Prostate gland (tissue), 2 donors: ENCODE measurements around the gene RANBP1. TPM values are rescaled to one million over a fixed set of nuclear protein-coding genes. Genes with fewer than 3 reads are reported as not detected.

Experiments
- DNase-seq: peaks from one replicate; pipeline ENCODE4 v3.0.0-alpha.2; 2019; ENCODE audit warnings: low spot score
- H3K27ac ChIP-seq, 2 donors: fragments of 200-600 bp; sonication (generic); 2 replicates each; pipeline ENCODE4 v1.5.1; 2017 to 2019
- H3K27me3 ChIP-seq: fragments of 200-600 bp; sonication (generic); replicated peaks from 2 replicates; pipeline ENCODE4 v1.5.1; 2019; ENCODE audit not compliant: insufficient read depth
- H3K36me3 ChIP-seq, 2 donors: fragments of 200-600 bp; sonication (generic); 1 replicate in 1 of 2; 2 replicates in 1 of 2; pipeline versions ENCODE4 v1.5.1 to v1.8.1; 2017 to 2019
- H3K4me1 ChIP-seq: fragments of 200-600 bp; sonication (generic); replicated peaks from 2 replicates; pipeline ENCODE4 v1.5.1; 2019
- H3K4me3 ChIP-seq, 2 donors: fragments of 200-600 bp; sonication (generic); 2 replicates each; pipeline ENCODE4 v1.5.1; 2017 to 2019
- H3K9me3 ChIP-seq: fragments of 200-600 bp; sonication (generic); 2 replicates; pipeline ENCODE4 v1.5.1; 2017
- CTCF ChIP-seq, 4 experiments: fragments of 200-600 bp in 2 of 4; fragments of 450-650 bp in 2 of 4; sonication (generic) in 2 of 4; IDR thresholded peaks; 1 replicate in 3 of 4; 2 replicates in 1 of 4; pipeline ENCODE4 v1.5.1; 2016 to 2019; ENCODE audit warnings: antibody characterized with exemption in 4 of 4, mild to moderate bottlenecking in 2 of 4, moderate library complexity in 2 of 4
- POLR2A ChIP-seq: fragments of 450-650 bp; IDR thresholded peaks from one replicate; pipeline ENCODE4 v1.6.1; 2016; ENCODE audit warnings: antibody characterized with exemption, mild to moderate bottlenecking
- POLR2AphosphoS5 ChIP-seq: sonication (generic); formaldehyde crosslinking; IDR thresholded peaks from one replicate; pipeline ENCODE4 v1.6.1; 2017; ENCODE audit warnings: antibody characterized with exemption
- WGBS: methylation state at CpG from one replicate; pipeline ENCODE4 v1.1.5; 2018; 5-methylcytosine and 5-hydroxymethylcytosine counted together
- intact Hi-C: fragments of 100-400 bp; cut with DNase I; formaldehyde crosslinking; loops from one replicate; pipeline ENCODE4 v1.14.2; 2022
- microRNA counts, 2 donors: library from miRNA; unstranded; fragments of <30 nt; microRNA quantifications; one replicate each; lab custom pipeline; 2016 to 2017
- microRNA-seq: library from miRNA; unstranded; fragments of <30 nt; microRNA quantifications from one replicate; pipeline ENCODE4, GENCODE V29; 2016
- small RNA-seq, 2 donors: library from RNA; depleted of rRNA; stranded (forward); fragments of <200 nt; gene quantifications; one replicate each; pipeline ENCODE3, GENCODE V24; 2016
- total RNA-seq, 2 donors: library from RNA; depleted of rRNA; stranded (reverse); fragments of >200 nt; gene quantifications; one replicate each; pipeline ENCODE4 v1.1.0, GENCODE V29; 2016

RANBP1 gene
- total RNA-seq, 2 donors from 2014 or later: 108 to 204 TPM

- Histone ChIP-seq H3K27ac (no peak overlapping the region), H3K4me3 (no peak overlapping the region), H3K36me3 (no peaks in the 10 kb centered on the region), H3K9me3 (no peaks in the 10 kb centered on the region), H3K27me3 (no peaks in the 10 kb centered on the region), H3K4me1 (no peaks in the 10 kb centered on the region)
- TF ChIP-seq POLR2A (no peak), POLR2AphosphoS5 (no peak), CTCF (IDR thresholded peaks at IDR 0.05) (no peak)
- WGBS: 80% methylated on average over 19 of the region's 19 CpGs
- intact Hi-C loops: no loop called here
- DNase-seq: no peak
These were observed 59.1 kb downstream of the RANBP1 start for GRCh38 chr22:20174785-20175596.

GRCh38 chr22:20175597-20175900 is 59.6 kb downstream of the RANBP1 start:
- H3K9me3 ChIP-seq: no peaks in the 10 kb centered on the region
- H3K4me1 ChIP-seq: no peaks in the 10 kb centered on the region
- H3K27ac ChIP-seq: no peak overlapping the region
- no peak for DNase-seq
- H3K36me3 ChIP-seq: no peaks in the 10 kb centered on the region
- H3K4me3 ChIP-seq: no peak overlapping the region
- intact Hi-C loops: no loop called here
- no peak for TF ChIP-seq POLR2A
- no peak for TF ChIP-seq POLR2AphosphoS5
- TF ChIP-seq CTCF (IDR thresholded peaks at IDR 0.05): no peak
- 62% methylated on average over 12 of the region's 12 CpGs for whole genome bisulfite sequencing
- no peaks in the 10 kb centered on the region for H3K27me3 ChIP-seq

DNA sequence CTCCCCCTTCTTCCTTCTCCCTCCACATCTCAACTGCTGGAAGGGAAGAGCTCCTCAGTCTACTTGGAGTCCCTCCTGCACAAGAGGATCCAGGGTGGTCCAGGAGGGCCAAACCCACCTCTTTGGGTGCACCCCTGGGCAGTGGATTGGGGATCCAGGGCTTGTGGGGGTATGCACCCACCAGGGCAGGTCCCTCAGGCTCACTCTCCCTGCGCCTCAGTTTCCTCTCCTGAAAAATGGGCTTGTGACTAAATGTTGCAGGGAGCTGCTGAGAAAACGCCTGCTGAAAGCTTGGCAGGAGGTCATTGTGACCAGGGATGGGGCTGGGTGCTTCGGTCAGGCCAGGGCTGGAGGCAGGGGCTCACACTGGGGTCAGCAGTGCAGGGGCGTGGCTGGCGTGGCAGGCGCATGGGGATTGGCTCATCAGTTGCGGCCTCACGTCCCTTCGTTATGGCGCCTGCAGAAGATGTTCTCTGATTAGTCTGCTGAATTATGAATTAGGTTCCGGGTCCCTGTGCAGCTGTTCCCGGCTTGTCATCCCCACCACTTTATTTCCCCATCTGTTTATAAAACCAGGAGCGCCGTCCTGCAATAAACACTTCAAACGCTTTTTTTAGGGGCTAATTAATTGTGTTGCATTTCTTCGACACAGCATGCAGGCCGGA is 60.6 kb downstream of the RANBP1 start:
- Histone ChIP-seq H3K4me3 (no peak overlapping the region), H3K27ac (no peak overlapping the region), H3K4me1 (no peaks in the 10 kb centered on the region), H3K36me3 (no peaks in the 10 kb centered on the region), H3K27me3 (no peaks in the 10 kb centered on the region), H3K9me3 (no peaks in the 10 kb centered on the region)
- no peak for DNase-seq
- WGBS: 66% methylated on average over 17 of the region's 17 CpGs
- intact Hi-C loops: no loop called here
- TF ChIP-seq POLR2AphosphoS5 (no peak), POLR2A (no peak), CTCF (IDR thresholded peaks at IDR 0.05) (no peak)

MicroRNA genes within 50 kb of the gene (microRNA counts, 767-probe panel; counts per million panel counts)
- microRNA hsa-miR-1306-3p (lab: Ali Mortazavi, UCI): 0 to 431 counts per million in 2 donors

Small RNA genes lying within 50 kb of the gene (microRNA-seq; reads per million reads assigned to microRNA genes)
- gene MIR6816: 0.34 reads per million

Small RNA genes lying within 50 kb of the gene (small RNA-seq; reads per million reads assigned to genes)
- gene MIR6816 (0 to 0.09 reads per million in 2 donors), gene RF00017 (0 reads per million in 2 donors), gene RF00599 (0 reads per million in 2 donors)

Other genes starting within 250 kb of the RANBP1 start
- 100 to 1,000 TPM; 456 to 513 TPM for gene COMT, start 174.3 kb upstream of the RANBP1 start, total RNA-seq
- gene TXNRD2, start 174.3 kb upstream of the RANBP1 start, total RNA-seq: 10 to 100 TPM; 62.1 to 84.5 TPM
- gene ARVCF, start 99.3 kb upstream of the RANBP1 start, total RNA-seq: 10 to 100 TPM; 39.6 to 65.9 TPM
- gene TANGO2, start 95.0 kb upstream of the RANBP1 start, total RNA-seq: 10 to 100 TPM; 34.3 to 40.1 TPM
- gene DGCR8, start 35.9 kb upstream of the RANBP1 start, total RNA-seq: 10 to 100 TPM; 20.9 to 47.6 TPM
- 100 to 1,000 TPM in 1 of 2 donors, 10 to 100 TPM in 1; 65.8 to 123 TPM for gene TRMT2A, start 1.1 kb downstream of the RANBP1 start, total RNA-seq
- gene ZDHHC8, start 15.7 kb downstream of the RANBP1 start, total RNA-seq: 10 to 100 TPM; 14.1 to 36.6 TPM
- 1 to 10 TPM in 1 of 2 donors, not detected in 1; 1.2 TPM for gene CCDC188, start 35.0 kb downstream of the RANBP1 start, total RNA-seq
- gene RTN4R, start 152.2 kb downstream of the RANBP1 start, total RNA-seq: 1 to 10 TPM; 4.4 to 6.0 TPM
- gene DGCR6L, start 204.0 kb downstream of the RANBP1 start, total RNA-seq: 100 to 1,000 TPM; 101 to 109 TPM